HG03558 (cell line): ENCODE data around the gene PKIG.
"Not testable (repeated sequence)": the region's sequence is repeated elsewhere in the genome, so short reads cannot be mapped to it uniquely, and the experiment has no call there.

Experiments
- ATAC-seq: cut with Tn5 transposase; IDR thresholded peaks from one replicate; pipeline ENCODE4 v1.9.1; 2021; ENCODE audit warnings: moderate number of reproducible peaks; ENCODE audit not compliant: unreplicated experiment; ENCODE audit errors: extremely low read depth

PKIG gene

GRCh38 chr20:44571362-44571988 is 10.9 kb upstream of the PKIG start:
- ATAC-seq, result no peak

- ATAC-seq, result no peak
Observed at GRCh38 chr20:44572551-44573500, 9.6 kb upstream of the PKIG start.

GRCh38 chr20:44573501-44573869 is 8.9 kb upstream of the PKIG start:
- no peak for ATAC-seq

GRCh38 chr20:44574372-44574771 is 8.0 kb upstream of the PKIG start:
- no peak for ATAC-seq

GRCh38 chr20:44576297-44576696 is 6.1 kb upstream of the PKIG start:
- no peak for ATAC-seq

GRCh38 chr20:44579313-44580081 is 2.9 kb upstream of the PKIG start:
- no peak for ATAC-seq

- no peak for ATAC-seq
Observed at GRCh38 chr20:44580581-44581268, 1.7 kb upstream of the PKIG start.

- no peak for ATAC-seq
Observed at GRCh38 chr20:44581515-44581914, 864 bp upstream of the PKIG start.

- ATAC-seq, result no peak
Observed at GRCh38 chr20:44583157-44583556, 778 bp downstream of the PKIG start.

- no peak for ATAC-seq
Observed at GRCh38 chr20:44584162-44584561, 1.8 kb downstream of the PKIG start.

- no peak for ATAC-seq
Observed at GRCh38 chr20:44585057-44585963, 2.9 kb downstream of the PKIG start.

GRCh38 chr20:44586289-44586911 is 4.0 kb downstream of the PKIG start:
- peak; percentile 35 for ATAC-seq

GRCh38 chr20:44587035-44587980 is 4.9 kb downstream of the PKIG start:
- no peak for ATAC-seq

- not testable (repeated sequence) for ATAC-seq
Observed at GRCh38 chr20:44588321-44588720, 5.9 kb downstream of the PKIG start.

- no peak for ATAC-seq
Observed at GRCh38 chr20:44589537-44589936, 7.2 kb downstream of the PKIG start.

- no peak for ATAC-seq
Observed at GRCh38 chr20:44590980-44591778, 8.8 kb downstream of the PKIG start.

GRCh38 chr20:44592366-44592765 is 10.0 kb downstream of the PKIG start:
- no peak for ATAC-seq
